ENCODE results near the gene TXNDC11.

TXNDC11 gene

DNA sequence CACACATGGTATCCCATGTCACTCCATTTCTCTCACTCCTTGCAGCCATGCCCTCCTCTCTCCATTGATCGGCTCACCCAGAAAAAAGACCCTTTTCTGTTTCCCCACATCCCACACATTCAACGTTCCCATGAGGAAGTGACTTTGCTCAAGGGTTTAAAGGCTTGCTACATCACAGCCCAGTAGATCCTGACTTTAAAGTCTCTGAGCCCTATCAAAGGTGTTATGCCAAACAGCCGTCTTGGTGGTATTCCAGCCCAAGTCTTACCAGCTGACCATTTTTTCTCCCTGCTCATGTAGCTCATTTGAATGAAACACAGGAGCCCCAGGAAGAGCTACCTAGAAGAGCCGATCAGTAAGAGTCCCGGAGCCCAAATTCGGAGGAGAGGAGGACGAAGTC lies 7.4 kb upstream of the TXNDC11 start:
- no peak for DNase-seq (ENCODE audit: low read depth)

DNA sequence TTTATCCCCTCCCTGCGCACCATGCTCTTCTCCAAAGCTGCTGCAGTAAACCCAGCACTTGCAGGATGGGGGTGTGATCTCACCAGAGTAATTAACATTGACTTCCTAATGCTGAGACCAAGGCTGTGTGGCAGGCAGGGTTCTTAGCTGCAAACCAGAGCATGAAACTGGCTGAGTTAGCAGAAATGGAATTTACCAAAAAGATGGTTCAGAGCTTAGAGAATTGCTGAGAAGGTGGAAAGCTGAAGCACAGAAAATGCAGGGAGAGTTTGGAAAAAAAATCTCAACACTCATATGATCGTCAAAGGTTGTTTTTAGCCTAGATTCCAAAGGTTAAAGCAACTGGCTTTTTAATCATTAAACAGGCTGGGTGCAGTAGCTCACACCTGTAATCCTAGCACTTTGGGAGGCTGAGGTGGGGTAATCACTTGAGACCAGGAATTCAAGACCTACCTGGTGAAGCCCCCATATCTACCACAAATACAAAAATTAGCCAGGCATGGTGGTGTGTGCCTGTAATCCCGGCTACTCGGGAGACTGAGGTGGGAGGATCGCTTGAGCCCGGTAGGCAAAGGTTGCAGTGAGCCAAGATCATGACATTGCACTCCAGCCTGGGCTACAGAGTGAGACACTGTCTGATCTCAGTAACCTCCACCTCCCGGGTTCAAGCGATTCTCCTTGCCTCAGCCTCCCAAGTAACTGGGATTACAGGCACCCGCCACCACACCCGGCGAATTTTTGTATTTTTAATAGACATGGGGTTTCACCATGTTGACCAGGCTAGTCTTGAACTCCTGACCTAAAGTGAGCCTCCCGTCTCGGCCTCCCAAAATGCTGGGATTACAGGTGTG lies 6.0 kb upstream of the TXNDC11 start:
- no peak for DNase-seq (ENCODE audit: low read depth)

DNA sequence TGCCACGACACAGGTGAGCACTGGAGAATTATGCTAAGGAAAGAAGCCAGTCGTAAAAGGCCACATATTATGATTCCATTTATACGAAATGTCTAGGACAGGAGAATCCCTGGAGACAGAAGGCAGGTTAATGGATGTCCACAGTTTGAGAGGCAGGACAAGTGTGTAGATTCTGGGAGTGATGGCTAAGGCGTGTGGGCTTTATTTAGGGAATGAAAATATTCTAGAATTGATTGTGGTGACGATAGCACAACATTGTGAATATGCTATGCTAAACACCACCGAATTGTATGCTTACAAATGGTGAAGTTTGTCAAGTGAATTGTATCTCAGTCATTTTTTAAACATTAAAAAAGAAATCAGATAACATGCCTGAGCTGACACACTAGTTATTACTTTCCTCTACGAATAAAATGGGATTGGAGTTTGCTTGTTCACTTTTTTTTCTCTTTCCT lies 5.3 kb upstream of the TXNDC11 start:
- DNase-seq (ENCODE audit: low read depth), result no peak

DNA sequence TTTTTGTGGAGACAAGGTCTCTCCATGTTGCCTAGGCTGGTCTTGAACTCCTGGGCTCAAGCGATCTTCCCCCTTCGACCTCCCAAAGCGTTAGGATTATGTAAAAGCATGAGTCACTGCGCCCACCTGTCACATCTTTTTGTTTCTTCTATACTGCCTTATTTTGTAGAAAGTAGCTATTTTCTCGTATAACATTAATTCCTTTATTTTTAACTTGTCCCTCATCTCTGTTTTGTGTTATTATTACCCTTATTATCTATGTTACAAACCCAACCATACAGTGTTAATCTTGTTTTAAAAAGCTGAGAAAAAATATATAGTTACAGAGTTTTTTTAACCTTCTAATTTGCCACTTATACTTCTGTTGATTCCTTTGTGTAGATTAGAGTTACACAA lies 1.4 kb upstream of the TXNDC11 start:
- no peak for DNase-seq (ENCODE audit: low read depth)

DNA sequence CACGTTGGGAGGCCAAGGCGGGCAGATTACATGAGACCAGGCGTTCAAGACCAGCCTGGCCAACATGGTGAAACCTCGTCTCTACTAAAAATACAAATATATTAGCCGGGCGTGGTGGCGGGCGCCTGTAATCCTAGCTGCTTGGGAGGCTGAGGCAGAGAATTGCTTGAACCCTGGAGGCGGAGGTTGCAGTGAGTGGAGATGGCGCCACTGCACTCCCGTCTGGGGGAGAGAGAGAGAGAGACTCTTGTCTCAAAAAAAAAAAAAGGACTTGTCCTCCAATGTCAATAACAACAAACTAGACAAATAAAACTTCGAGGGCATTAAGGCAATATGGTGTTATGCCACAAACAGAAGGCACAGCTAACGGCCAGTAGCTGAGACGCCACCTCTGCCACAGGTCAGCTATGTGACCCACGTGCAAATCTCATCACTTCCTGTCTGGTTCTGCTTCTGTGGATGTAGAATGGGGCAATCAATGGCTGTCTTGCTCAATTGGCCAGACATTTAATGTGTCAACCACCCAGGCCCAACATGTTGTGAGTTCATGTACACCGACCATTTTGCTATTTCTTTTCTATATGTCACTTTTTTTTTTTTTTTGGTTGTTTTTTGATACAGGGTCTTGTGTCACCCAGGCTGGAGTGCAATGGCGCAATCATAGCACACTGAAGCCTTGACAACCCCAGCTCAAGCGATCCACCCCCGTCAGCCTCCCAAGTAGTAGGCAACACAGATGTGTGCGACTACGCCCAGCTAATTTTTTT lies 834 bp upstream of the TXNDC11 start:
- peak; percentile 75 for DNase-seq (ENCODE audit: low read depth)

DNA sequence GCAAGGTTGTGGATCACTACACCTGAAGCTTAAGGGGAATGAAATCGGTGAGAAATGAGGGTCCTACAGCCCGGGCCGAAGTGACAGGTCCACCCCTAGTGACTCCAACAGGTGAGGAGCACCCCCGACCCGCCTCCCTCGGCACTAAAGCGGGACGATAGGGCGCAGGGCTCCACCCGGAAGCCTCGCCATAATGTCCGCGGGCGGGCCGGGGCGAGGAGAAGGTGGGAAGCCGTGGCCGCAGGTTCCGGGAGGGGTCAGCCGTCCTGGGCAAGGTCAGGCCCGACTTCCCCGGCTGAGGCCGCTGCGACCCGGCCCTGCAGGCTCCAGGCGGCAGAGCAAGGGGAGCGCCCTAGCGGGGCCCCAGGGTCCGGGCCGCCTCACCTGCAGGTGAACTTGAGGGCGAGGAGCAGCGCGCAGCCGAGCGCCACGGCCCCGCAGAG lies 543 bp downstream of the TXNDC11 start:
- no peak for DNase-seq (ENCODE audit: low read depth)

DNA sequence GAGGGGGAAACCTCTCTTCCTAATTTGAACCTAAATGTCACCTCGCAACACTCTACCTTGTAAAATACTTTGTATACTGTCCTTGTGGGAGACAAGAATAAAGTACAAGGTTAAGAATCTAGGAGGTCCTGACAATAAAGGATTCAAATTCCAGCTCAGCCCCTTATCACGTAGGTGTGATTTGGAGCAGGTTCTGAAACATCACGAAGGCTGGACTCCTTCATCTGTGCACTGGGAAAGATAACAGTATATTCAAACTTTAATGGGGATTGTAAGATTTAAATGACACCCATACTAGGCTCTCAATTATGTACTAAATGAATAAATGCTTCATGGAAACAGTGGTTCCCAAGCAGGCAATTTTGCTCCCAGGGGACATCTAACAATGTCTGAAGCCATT lies 2.1 kb downstream of the TXNDC11 start:
- no peak for DNase-seq (ENCODE audit: low read depth)

DNA sequence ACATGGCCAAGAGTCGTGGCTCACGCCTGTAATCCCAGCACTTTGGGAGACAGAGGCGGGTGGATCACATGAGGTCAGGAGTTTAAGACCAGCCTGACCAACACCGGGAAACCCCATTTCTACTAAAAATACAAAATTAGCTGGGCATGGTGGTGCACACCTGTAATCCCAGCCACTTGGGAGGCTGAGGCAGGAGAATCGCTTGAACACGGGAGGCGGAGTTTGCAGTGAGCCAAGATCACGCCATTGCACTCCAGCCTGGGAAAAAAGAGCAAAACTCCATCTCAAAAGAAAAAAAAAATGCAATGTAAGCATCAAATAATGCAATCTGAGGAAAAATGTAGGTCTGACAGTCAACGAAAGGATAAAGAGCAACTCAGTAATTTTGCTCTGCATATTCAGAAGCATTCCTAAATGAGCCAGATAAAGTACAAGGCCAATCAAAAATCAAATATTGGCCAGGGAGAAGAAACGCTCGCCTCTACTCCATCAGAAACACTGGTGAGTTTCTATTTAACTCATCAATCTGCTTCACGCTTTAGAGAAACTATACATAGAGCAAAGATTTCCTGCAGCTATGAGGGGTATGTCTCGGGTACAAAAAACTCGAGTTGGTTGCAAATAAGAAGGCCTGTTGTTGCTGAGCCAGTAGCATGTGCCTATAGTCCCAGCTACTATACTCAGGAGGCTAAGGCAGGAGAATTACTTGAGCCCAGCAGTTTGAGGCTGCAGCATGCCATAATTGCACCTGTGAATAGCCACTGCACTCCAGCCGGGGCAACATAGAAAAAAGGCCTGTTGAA lies 3.7 kb downstream of the TXNDC11 start:
- no peak for DNase-seq (ENCODE audit: low read depth)

DNA sequence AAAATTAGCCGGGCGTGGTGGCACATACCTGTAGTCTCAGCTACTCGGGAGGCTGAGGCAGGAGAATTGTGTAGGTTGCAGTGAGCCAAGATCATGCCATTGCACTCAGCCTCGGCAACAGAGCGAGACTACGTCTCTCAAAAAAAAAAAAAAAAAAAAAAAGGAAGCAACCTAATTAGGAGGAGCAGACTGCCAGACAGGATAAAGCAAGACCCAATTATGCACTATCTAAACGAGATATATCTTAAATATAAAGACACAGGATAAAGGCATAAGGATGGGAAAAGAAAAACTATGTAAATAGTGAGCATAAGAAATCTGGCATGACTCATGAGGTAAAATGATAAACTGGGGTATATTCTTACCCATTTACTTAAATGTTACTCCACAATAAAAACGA lies 4.9 kb downstream of the TXNDC11 start:
- DNase-seq (ENCODE audit: low read depth), result no peak

DNA sequence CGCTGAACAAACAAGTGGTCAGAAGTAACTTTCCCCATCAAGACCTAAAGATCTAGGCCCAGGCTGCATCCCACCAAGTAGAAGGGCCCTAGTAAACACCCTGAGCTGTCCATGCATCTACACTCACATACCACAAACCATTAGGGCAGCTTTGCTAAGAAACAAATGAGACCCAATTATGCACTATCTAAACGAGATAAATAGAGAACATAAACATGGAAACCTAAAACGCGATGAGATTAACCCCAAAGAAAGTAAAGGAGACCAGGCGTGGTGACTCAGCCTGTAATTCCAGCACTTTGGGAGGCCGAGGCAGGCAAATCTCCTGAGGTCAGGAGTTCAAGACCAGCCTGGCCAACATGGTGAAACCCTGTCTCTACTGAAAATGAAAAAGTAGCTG lies 5.8 kb downstream of the TXNDC11 start:
- DNase-seq (ENCODE audit: low read depth), result no peak

DNA sequence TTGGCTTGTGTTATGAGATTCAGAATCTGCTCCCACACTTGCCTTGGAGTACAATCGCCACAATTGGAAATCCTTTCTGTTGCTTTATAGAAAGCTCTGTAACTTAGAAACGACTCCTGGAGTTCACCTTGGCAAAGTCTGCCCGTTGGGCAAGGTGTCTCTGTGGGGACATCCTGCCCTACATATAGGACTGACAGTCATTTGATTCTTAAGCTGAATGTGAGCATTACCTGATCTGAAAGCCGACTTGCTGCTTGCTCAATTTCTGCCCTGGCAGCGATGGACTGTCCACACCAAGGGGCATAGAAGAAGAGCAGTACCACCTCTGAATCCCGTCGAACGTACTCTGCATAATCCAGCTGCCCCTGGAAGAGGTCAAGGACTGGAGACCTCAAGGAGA lies 6.9 kb downstream of the TXNDC11 start:
- no peak for DNase-seq (ENCODE audit: low read depth)

DNA sequence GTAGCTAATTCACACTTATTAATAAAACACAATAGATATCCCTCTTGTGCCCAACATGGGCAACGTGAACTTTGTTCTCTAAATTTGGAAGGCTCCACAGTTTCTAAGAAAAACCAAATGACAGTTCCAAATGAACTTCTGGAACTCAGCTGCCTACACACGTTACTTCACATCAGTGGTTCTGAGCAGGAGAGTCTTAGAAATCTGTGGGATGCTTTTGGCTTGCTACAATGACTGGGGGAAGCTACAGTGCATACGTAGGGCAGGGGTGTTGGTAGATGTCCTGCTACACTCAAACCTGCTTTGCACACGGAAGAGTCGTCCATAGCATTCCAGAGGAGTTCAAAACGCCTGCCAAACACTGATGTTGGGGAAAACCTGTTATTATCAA lies 8.0 kb downstream of the TXNDC11 start:
- DNase-seq (ENCODE audit: low read depth), result no peak

DNA sequence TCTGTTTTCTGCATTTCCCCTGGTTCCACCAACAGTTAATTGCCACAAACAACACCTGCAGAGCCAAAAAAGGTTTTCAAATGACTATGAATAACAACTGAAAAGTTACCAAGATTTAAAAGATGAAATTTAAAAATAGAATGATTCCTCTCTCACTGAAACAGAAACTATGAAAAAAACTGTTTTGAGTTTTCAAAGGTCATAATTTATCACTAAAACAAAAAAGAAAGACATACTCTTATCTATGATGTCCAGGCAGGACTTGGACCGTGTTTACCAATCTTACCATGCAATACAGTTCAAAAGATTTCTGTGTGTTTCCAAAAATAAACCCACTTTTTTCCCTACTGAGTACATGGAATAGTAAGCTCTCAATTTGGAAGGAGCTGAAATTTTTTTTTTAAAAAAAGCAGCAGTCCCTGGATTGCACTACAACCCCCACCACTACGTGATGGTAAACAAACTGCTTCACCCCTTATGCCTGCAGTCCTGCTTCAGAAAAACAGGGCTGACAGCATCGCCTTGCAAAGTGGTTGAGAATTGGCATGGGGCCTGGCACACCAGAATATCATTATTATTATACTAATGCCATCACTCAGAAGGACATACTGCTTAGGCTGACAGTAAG lies 8.5 kb downstream of the TXNDC11 start:
- DNase-seq (ENCODE audit: low read depth), result no peak

DNA sequence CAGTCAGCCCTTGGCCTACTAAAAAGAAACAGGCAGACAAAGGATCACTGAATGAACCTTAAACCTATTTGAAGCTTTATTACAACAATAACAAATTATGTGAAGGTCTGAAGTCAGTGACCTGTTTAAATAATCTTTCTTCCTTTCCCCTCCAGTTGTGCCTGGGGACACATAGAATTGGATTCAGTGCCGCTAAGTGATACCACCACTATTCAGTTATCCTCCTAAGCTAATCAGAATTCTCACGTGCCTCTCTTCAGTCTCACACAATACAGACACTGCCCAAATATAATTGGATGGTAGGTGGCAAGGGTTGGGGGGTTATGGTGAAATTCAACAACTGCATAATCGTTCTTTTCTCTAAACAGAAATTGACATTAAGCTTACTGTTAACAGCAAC lies 11.4 kb downstream of the TXNDC11 start:
- DNase-seq (ENCODE audit: low read depth), result no peak

DNA sequence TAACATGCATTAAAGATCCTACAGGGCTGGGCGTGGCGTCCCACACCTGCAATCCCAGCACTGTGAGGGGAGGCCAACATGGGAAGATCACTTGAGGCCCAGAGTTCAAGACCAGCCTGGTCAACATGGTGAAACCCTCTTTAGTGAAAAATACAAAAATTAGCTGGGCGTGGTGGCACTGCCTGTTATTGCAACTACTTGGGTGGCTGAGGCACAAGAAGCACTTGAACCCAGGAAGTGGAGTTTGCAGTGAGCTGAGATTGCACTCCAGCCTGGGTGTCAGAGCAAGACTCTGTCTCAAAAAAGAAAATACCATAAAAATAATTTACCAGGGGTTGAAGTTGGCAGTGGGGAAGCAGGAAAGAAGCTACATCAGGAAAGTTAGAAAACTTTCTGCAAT lies 12.9 kb downstream of the TXNDC11 start:
- no peak for DNase-seq (ENCODE audit: low read depth)

DNA sequence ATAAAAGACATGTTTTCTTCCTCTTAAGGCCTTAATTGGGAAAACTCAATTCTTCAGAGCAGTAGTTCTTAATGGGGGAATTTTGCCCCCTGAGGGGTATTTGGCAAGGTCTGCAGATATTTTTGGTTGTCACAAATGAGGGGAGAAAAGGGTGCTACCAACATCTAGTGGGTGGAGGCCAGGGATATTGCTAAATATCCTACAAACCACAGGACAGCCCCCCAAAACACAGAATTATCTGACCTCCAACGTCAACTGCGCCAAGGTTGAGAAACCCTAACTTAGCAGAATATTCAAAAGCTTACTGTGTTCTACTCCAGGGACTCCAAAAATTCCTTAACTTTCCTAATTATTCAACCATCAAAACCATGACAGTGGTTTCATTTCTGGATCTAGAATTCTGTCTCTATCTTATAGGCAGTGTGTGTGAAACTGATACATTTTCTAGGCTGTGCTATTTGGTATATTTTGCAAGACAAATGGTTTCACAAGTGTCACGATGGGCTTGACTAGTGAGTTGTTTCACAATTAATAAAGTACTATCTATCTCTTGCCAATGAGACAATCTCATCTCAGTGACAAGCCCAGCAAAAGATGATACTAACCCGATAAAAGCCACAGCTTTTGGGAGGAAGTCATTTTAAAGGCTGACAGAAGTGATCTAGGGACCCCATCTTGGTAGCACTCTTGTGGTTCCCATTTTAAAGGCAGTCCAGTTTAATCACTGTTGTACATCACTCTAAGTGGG lies 14.7 kb downstream of the TXNDC11 start:
- DNase-seq (ENCODE audit: low read depth), result peak; percentile 60

DNA sequence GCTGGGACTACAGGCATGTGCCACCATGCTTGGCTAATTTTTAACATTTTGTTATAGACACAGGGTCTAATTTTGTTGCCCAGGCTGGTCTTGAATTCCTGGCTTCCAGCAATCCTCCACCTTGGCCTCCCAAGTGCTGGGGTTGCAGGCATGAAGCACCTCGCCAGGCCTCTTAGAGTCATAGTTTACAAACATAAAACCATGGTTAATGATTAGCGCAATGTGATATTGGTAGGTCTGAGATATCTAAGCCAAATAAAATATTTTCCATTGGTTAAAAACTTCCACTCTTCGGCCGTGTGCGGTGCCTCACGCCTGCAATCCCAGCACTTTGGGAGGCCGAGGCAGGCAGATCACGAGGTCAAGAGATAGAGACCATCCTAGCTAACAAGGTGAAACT lies 16.6 kb downstream of the TXNDC11 start:
- DNase-seq (ENCODE audit: low read depth), result no peak

DNA sequence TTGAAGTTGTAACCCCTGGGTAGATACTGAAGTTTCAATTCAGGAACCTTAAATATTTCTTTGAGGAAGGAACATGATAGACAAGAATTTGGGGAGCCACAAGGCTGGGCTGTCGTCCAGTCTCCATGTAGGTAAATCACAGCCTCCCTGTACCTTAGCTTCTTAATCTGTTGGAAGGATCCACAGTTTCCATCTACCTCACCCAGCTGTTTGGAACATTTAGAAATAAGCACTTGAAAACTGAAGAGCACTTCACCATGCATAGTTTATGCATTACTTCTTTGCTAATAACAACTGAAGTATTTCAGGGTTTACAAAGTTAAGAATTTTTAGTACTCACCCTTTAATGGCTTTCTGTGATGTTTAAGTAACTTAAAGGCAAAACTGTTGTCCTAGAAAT lies 17.2 kb downstream of the TXNDC11 start:
- no peak for DNase-seq (ENCODE audit: low read depth)

DNA sequence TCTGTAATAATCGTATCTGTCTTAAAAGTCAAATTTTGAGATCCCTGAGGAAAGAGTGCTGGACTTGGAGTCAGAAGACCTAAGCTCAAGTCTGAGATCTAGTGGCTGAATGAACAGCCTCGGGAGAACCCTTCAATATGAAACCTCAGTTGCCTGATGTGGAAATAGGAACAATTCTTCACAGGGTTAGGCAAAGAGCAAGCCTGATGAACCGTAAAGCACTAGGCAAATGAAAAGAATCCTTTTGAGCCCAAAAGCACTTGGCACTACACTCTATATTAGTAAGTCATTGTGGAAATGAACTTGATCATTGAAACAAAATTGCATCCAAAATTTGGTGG lies 20.2 kb downstream of the TXNDC11 start:
- no peak for DNase-seq (ENCODE audit: low read depth)

DNA sequence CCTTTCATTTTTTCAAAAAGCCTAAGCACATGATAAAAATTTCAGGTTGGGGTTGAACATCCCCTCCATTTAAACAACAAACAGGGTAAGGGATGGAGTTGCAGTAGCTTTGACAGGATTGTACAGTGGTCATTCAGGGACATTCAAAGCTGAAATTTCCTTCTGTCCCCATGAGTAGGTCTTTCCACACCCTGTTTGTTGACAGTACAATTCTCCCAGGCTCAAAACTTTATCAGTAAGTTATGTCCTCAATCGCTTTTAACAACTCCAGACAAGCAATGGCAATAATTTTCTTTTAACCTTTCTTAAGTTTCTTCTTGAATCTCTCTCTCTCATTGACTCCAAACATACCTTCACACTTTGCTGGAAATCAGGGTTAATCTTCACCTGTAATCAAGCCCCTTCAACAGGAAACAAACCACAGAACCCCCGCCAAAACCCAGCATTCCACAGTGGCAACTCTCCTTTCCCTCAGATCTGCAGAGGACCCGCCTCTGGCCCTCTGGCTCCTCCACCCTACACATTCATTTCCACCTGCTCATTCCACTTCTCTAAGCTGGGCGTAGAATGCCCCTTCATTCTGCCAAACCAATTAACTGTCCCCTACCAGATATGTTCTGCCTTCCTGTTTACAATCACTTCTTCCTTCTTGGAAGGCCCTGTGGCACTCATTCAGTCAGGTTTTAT lies 20.7 kb downstream of the TXNDC11 start:
- DNase-seq (ENCODE audit: low read depth), result no peak

DNA sequence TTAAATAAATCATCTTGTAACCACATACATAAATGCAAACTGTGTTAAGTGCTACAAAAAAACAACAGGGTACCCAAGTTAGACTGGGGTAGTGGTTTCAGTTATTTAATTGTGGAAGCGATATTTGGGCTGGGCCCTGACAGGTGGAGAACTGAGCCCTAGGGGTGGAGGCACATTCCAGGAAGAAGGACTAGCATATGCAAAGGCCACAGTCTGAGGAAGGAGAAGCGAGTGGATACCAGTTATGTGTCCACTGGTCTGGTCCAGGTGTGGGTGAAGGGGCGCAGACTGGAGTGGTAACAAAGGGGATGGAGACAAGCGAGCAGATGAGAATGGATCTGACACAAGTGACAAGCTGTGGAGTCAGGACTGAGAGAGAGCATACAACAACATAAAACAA lies 22.9 kb downstream of the TXNDC11 start:
- no peak for DNase-seq (ENCODE audit: low read depth)

Measured in fibroblast of gingiva (primary cell).